ENCODE data around the gene LEFTY1.
"Not testable (repeated sequence)": the region's sequence is repeated elsewhere in the genome, so short reads cannot be mapped to it uniquely, and the experiment has no call there.

The LEFTY1 gene

GRCh38 chr1:225888898-225889601 is at the start of gene LEFTY1:
Gene LEFTY1 (minus strand): TSS chr1:225889146. CDS start chr1:225889066, 80 bp downstream.
- no peak for DNase-seq (ENCODE audit: low spot score)

GRCh38 chr1:225937048-225937968 is 48.4 kb upstream of the LEFTY1 start:
- no peak for DNase-seq (ENCODE audit: low spot score)

GRCh38 chr1:225936523-225936922 is 47.6 kb upstream of the LEFTY1 start:
- no peak for DNase-seq (ENCODE audit: low spot score)

GRCh38 chr1:225936086-225936485 is 47.1 kb upstream of the LEFTY1 start:
- not testable (repeated sequence) for DNase-seq (ENCODE audit: low spot score)

GRCh38 chr1:225934711-225935110 is 45.8 kb upstream of the LEFTY1 start:
- DNase-seq (ENCODE audit: low spot score), result no peak

- DNase-seq (ENCODE audit: low spot score), result peak; percentile 77
Measured at GRCh38 chr1:225933072-225933471, 44.1 kb upstream of the LEFTY1 start.

- no peak for DNase-seq (ENCODE audit: low spot score)
Measured at GRCh38 chr1:225931270-225932136, 42.6 kb upstream of the LEFTY1 start.

GRCh38 chr1:225930566-225930965 is 41.6 kb upstream of the LEFTY1 start:
- no peak for DNase-seq (ENCODE audit: low spot score)

- DNase-seq (ENCODE audit: low spot score), result not testable (repeated sequence)
Measured at GRCh38 chr1:225929462-225929861, 40.5 kb upstream of the LEFTY1 start.

GRCh38 chr1:225928186-225929175 is 39.5 kb upstream of the LEFTY1 start:
- no peak for DNase-seq (ENCODE audit: low spot score)

- no peak for DNase-seq (ENCODE audit: low spot score)
Measured at GRCh38 chr1:225926551-225927113, 37.7 kb upstream of the LEFTY1 start.

- DNase-seq (ENCODE audit: low spot score), result peak; percentile 96
Measured at GRCh38 chr1:225923692-225924555, 35.0 kb upstream of the LEFTY1 start, which contains the start of gene PYCR2. Gene PYCR2 (minus strand): TSS chr1:225924250. CDS start chr1:225924110, 140 bp downstream.

- peak; percentile 16 for DNase-seq (ENCODE audit: low spot score)
Measured at GRCh38 chr1:225923381-225923691, 34.4 kb upstream of the LEFTY1 start.

- no peak for DNase-seq (ENCODE audit: low spot score)
Measured at GRCh38 chr1:225921734-225922709, 33.1 kb upstream of the LEFTY1 start.

GRCh38 chr1:225919906-225920305 is 31.0 kb upstream of the LEFTY1 start:
- no peak for DNase-seq (ENCODE audit: low spot score)

GRCh38 chr1:225918280-225918679 is 29.3 kb upstream of the LEFTY1 start:
- DNase-seq (ENCODE audit: low spot score), result no peak

- DNase-seq (ENCODE audit: low spot score), result no peak
Measured at GRCh38 chr1:225917536-225917935, 28.6 kb upstream of the LEFTY1 start.

GRCh38 chr1:225917101-225917500 is 28.2 kb upstream of the LEFTY1 start:
- DNase-seq (ENCODE audit: low spot score), result no peak

All from RKO (cell line).